Left ventricle myocardium inferior (tissue), 1 donor: ENCODE data around the gene CTXND1. TPM values are rescaled to one million over a fixed set of nuclear protein-coding genes. Genes with fewer than 3 reads are reported as not detected.

Source experiments
- DNase-seq: peaks from one replicate; pipeline ENCODE4 v3.0.0-alpha.2; 2020
- H3K27ac ChIP-seq: fragments of 200-600 bp; replicated peaks from 2 replicates; pipeline ENCODE4 v1.8.0; 2021
- H3K27me3 ChIP-seq: fragments of 200-600 bp; 2 replicates; pipeline ENCODE4 v1.8.0; 2021; ENCODE audit warnings: low read depth
- H3K36me3 ChIP-seq: fragments of 200-600 bp; 2 replicates; pipeline ENCODE4 v1.8.0; 2021
- H3K4me1 ChIP-seq: fragments of 200-600 bp; 2 replicates; pipeline ENCODE4 v1.8.0; 2021
- H3K4me3 ChIP-seq: fragments of 200-600 bp; 2 replicates; pipeline ENCODE4 v1.8.0; 2021; ENCODE audit warnings: mild to moderate bottlenecking, moderate library complexity
- H3K9me3 ChIP-seq: fragments of 200-600 bp; replicated peaks from 2 replicates; pipeline ENCODE4 v1.8.0; 2021
- intact Hi-C: fragments of 100-400 bp; cut with micrococcal nuclease; formaldehyde crosslinking; loops from one replicate; pipeline ENCODE4 v1.11.0; 2022
- total RNA-seq: library from RNA; stranded (reverse); fragmentation: NEBNext Ultra II Directional; extraction: Animal tissue kit (Norgen Biotek cat#: 25700); gene quantifications from one replicate; pipeline ENCODE4 v1.2.1, GENCODE V29; 2021
- TF ChIP-seq, protein P1 (sequence below): fragments of 200-600 bp; IDR thresholded peaks from 2 replicates; pipeline ENCODE4 v1.8.0; 2021; ENCODE audit warnings: antibody characterized with exemption, mild to moderate bottlenecking, borderline replicate concordance
- donor health status: DM: no; HTN: yes; CAD: no; lungs with severe emphysema.

CTXND1 gene
- total RNA-seq, 1 donor from 2014 or later = 2.1 TPM

DNA sequence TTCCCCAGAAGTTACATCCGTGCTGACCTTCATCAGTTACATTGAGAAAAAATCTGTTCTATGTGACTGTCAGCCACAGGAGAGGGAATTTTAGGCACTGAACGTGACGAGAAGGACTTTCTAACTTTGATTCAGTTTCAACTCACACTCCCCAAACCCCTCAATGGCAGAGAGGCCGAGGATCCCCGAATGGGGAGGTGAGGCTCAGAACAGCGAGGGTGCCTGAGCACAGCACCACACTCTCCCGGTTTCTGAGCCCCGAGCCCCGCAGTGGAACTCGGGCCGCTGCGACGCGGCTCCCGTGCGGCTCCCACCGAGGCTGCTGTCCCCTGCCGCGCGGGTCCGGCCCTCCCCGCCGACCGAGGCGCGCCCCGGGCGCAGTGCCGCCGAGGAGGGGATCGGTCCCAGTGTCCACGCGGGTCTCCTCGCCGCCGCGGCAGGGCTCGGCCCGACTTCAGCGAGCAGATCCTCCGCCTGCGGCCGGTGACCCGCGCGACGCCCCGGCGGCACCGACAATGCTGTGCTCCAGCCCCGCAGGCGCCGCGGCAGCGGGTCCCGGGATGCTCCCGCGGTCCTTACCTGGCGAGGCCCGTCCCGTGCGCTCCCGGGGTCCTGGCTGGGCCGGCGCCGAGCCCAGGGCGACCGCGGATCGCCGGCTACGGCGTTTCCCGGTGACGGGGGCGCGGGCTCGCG lies 439 bp downstream of the CTXND1 start:
- Histone ChIP-seq H3K36me3 (no peaks in the 10 kb centered on the region), H3K27me3 (peaks cover 78% of the 10 kb centered on the region), H3K4me1 (peaks cover 11% of the 10 kb centered on the region), H3K4me3 (peak overlapping the region; percentile 69), H3K9me3 (no peaks in the 10 kb centered on the region), H3K27ac (peak overlapping the region; percentile 79)
- no peak for DNase-seq
- TF ChIP-seq, protein P1, sequence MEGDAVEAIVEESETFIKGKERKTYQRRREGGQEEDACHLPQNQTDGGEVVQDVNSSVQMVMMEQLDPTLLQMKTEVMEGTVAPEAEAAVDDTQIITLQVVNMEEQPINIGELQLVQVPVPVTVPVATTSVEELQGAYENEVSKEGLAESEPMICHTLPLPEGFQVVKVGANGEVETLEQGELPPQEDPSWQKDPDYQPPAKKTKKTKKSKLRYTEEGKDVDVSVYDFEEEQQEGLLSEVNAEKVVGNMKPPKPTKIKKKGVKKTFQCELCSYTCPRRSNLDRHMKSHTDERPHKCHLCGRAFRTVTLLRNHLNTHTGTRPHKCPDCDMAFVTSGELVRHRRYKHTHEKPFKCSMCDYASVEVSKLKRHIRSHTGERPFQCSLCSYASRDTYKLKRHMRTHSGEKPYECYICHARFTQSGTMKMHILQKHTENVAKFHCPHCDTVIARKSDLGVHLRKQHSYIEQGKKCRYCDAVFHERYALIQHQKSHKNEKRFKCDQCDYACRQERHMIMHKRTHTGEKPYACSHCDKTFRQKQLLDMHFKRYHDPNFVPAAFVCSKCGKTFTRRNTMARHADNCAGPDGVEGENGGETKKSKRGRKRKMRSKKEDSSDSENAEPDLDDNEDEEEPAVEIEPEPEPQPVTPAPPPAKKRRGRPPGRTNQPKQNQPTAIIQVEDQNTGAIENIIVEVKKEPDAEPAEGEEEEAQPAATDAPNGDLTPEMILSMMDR = no peak
- intact Hi-C loops = loop anchor here (10.0 kb wide), 1 partner anchor 57 kb away; no protein-coding TSS in a partner anchor

DNA sequence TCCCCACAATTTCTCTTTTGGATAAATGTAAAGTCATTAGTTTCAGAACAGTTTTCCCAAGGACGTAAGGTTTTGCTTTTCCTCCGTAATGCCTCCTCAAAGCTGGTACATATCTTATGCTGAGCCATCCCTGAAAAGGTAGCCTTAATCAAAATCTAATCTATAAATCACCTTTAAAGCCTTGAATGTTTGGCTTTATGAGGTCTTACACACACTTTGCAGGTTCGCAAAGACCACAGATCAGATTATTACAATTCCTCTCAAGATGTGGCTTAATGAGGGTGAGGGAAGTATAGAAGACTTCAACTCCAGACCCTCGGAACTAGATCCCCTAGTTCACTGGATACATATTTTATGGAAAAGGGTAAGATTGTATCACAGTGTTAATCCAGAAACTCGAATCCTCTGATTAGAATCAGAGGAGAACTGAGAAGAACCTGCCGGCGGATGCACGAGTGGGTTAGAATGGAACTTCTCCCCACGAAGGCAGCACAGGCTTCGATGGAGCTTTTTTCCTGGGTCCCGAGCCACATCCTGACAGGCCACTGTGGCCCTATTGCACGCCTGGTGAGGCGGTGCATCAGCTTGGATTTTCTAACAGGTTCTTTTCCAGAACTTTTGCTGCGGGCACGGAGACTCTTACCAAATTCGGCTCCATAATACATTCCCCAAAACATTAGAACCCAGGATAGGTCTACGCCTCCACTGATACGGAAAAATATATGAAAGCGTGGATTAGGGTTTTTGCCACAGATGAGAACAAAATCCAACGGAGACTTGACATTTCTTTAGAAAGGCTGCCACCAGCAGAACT lies 1.2 kb downstream of the CTXND1 start:
- TF ChIP-seq, protein P1 = no peak
- peak overlapping the region; percentile 79 for H3K27ac ChIP-seq
- H3K4me3 ChIP-seq = peak overlapping the region; percentile 69
- peaks cover 76% of the 10 kb centered on the region for H3K27me3 ChIP-seq
- H3K36me3 ChIP-seq = no peaks in the 10 kb centered on the region
- no peak for DNase-seq
- intact Hi-C loops = loop anchor here (10.0 kb wide), 1 partner anchor 56 kb away; no protein-coding TSS in a partner anchor
- no peaks in the 10 kb centered on the region for H3K9me3 ChIP-seq
- peaks cover 11% of the 10 kb centered on the region for H3K4me1 ChIP-seq

DNA sequence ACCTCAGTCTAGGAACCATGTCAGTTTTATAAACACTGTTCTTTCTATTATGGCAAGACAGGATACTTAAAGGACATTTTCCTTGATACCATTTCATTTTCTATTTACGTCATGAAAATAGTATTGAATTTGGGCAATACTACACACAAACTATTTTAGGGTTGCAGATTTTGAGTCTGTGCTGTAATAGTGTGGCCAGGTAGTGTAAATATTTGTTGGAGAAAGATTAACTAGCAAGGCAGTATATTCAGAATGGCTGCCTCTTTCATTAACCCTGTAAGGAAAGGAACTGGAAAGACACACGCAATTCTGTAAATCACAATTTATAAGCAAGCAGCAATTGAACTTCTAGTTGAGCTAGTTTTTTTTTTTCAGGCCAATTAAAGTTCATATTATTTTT lies 2.0 kb downstream of the CTXND1 start:
- H3K4me3 ChIP-seq = peak overlapping the region; percentile 69
- peaks cover 11% of the 10 kb centered on the region for H3K4me1 ChIP-seq
- H3K9me3 ChIP-seq = no peaks in the 10 kb centered on the region
- peaks cover 74% of the 10 kb centered on the region for H3K27me3 ChIP-seq
- H3K36me3 ChIP-seq = no peaks in the 10 kb centered on the region
- peak overlapping the region; percentile 79 for H3K27ac ChIP-seq
- intact Hi-C loops = loop anchor here (10.0 kb wide), 1 partner anchor 55 kb away; no protein-coding TSS in a partner anchor
- TF ChIP-seq, protein P1 = no peak
- DNase-seq = no peak

DNA sequence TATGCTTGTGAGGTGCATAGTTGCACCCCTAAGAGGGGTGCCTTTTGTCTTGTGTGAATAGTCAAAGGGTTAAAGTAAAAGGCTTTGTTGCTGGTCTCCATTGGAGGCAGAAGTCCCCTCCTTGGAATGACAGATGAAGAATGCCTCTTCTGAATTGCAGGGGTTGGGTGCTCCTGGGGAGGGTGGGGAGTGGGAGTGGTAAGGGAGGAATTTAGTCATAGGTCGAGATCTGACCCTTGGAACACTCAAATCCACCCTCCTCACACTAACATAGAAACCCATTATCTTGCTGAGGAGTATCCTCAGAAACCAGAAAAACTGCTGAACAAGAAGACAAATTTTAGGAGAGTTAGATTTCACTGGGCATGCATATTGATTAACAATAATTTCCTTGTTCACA lies 4.7 kb downstream of the CTXND1 start:
- Histone ChIP-seq H3K27ac (peak overlapping the region; percentile 73), H3K4me1 (peaks cover 19% of the 10 kb centered on the region), H3K9me3 (no peaks in the 10 kb centered on the region), H3K27me3 (peaks cover 56% of the 10 kb centered on the region), H3K36me3 (no peaks in the 10 kb centered on the region), H3K4me3 (no peak overlapping the region)
- no peak for DNase-seq
- TF ChIP-seq, protein P1 = no peak
- intact Hi-C loops = no loop called here

DNA sequence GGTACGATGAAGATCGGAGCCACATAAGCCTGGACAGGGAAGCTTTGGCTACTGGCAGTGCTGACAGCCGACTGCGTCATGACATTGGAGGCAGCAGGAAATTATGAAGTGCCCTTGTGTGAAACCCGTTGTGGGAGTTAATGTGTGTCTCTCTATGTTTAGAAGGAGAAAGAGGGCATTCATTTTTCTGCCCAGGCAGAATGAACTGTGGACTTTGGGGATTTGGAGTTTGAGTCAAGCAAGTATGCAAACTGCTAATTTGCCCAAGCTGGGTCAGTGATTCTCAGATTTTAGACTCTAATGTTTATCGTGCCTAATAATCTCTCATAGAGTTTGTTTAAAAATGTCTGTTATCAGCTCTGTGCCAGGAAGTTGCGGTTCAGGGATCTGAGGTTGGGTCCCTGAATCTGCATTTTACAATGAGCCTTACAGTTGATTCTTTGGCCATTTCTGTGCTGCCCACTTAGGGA lies 5.6 kb downstream of the CTXND1 start:
- H3K27ac ChIP-seq = peak overlapping the region; percentile 73
- peak overlapping the region; percentile 14 for H3K4me3 ChIP-seq
- H3K36me3 ChIP-seq = no peaks in the 10 kb centered on the region
- intact Hi-C loops = no loop called here
- H3K9me3 ChIP-seq = no peaks in the 10 kb centered on the region
- DNase-seq = no peak
- peaks cover 56% of the 10 kb centered on the region for H3K27me3 ChIP-seq
- TF ChIP-seq, protein P1 = no peak
- peaks cover 19% of the 10 kb centered on the region for H3K4me1 ChIP-seq
